WTC11 (cell line): Measurements from ENCODE around the gene CABP2.

Experiments used
- CTCF ChIP-seq: fragments of 200-600 bp; IDR thresholded peaks from 2 replicates; pipeline ENCODE4 v1.8.0; 2022; ENCODE audit warnings: antibody characterized with exemption
- ELF4 ChIP-seq: sonication (generic); formaldehyde crosslinking; IDR thresholded peaks from 2 replicates; pipeline ENCODE4 v1.8.1; 2022; ENCODE audit warnings: low read depth, mild to moderate bottlenecking, moderate library complexity, missing genetic modification reagents
- GABPB1 ChIP-seq: sonication (generic); formaldehyde crosslinking; IDR thresholded peaks from 2 replicates; pipeline ENCODE4 v1.8.1; 2023; ENCODE audit warnings: mild to moderate bottlenecking, missing genetic modification reagents
- IRF1 ChIP-seq: sonication (generic); formaldehyde crosslinking; IDR thresholded peaks from 2 replicates; pipeline ENCODE4 v1.8.0; 2023; ENCODE audit warnings: missing genetic modification reagents
- KAT7 ChIP-seq: sonication (generic); formaldehyde crosslinking; IDR thresholded peaks from 2 replicates; pipeline ENCODE4 v1.8.1; 2023; ENCODE audit warnings: missing genetic modification reagents, mild to moderate bottlenecking, borderline replicate concordance
- PRDM15 ChIP-seq: sonication (generic); formaldehyde crosslinking; IDR thresholded peaks from 2 replicates; pipeline ENCODE4 v1.8.0; 2022; ENCODE audit warnings: missing genetic modification reagents
- PREB ChIP-seq: sonication (generic); formaldehyde crosslinking; IDR thresholded peaks from 2 replicates; pipeline ENCODE4 v1.8.1; 2022; ENCODE audit warnings: mild to moderate bottlenecking, missing genetic modification reagents, moderate library complexity, borderline replicate concordance
- RELA ChIP-seq: sonication (generic); formaldehyde crosslinking; IDR thresholded peaks from 2 replicates; pipeline ENCODE4 v1.8.1; 2022; ENCODE audit warnings: missing genetic modification reagents, mild to moderate bottlenecking, borderline replicate concordance
- USF2 ChIP-seq: sonication (generic); formaldehyde crosslinking; IDR thresholded peaks from 2 replicates; pipeline ENCODE4 v1.8.1; 2023; ENCODE audit warnings: mild to moderate bottlenecking, missing genetic modification reagents, moderate library complexity
- ZNF281 ChIP-seq: sonication (generic); formaldehyde crosslinking; IDR thresholded peaks from 2 replicates; pipeline ENCODE4 v1.8.0; 2023; ENCODE audit warnings: mild to moderate bottlenecking, missing genetic modification reagents
- ZNF425 ChIP-seq: fragments of 250-450 bp; sonication (Bioruptor Pico); conservative IDR thresholded peaks from 2 replicates; pipeline ENCODE4 v1.9.0; 2021; ENCODE audit warnings: mild to moderate bottlenecking
- ZSCAN18 ChIP-seq: fragments of 250-450 bp; sonication (Bioruptor Pico); IDR thresholded peaks from 2 replicates; pipeline ENCODE4 v2.1.2; 2022; ENCODE audit warnings: mild to moderate bottlenecking, moderate library complexity

GRCh38 chr11:67532889-67533288 lies 9.6 kb upstream of the CABP2 start:
- TF ChIP-seq CTCF (no peak), PREB (CRISPR knock-in tag) (no peak), GABPB1 (CRISPR knock-in tag) (no peak), RELA (CRISPR knock-in tag) (no peak), ZSCAN18 (CRISPR knock-in tag) (no peak), USF2 (CRISPR knock-in tag) (no peak), KAT7 (CRISPR knock-in tag) (no peak), ZNF281 (CRISPR knock-in tag) (no peak), ELF4 (no peak), PRDM15 (CRISPR knock-in tag) (no peak), ZNF425 (no peak), IRF1 (CRISPR knock-in tag) (no peak)
